Measurements from ENCODE around the gene TRAPPC3L.

- TF ChIP-seq POLR2AphosphoS5 (IDR thresholded peaks at IDR 0.05; ENCODE audit: low read depth, low read length): no peak
- TF ChIP-seq SUZ12 (IDR thresholded peaks at IDR 0.05; ENCODE audit: low read depth, low read length): no peak
Measured at GRCh38 chr6:116449565-116449964, 95.9 kb downstream of the TRAPPC3L start.

Measured in HepG2 (cell line).